ENCODE data around the gene TMEM184A. TPM values are rescaled to one million over a fixed set of nuclear protein-coding genes. Genes with fewer than 3 reads are reported as not detected.
A peak's percentile ranks its signal among the peaks of the same experiment; 100 is the strongest.

Gene TMEM184A
- total and polyA plus RNA-seq, 2 of the 13 experiments (the other 11 are each of a cell fraction or from before 2014, with no cell fraction given), result 9.5 to 20.4 TPM

GRCh38 chr7:1520539-1521234 is 35.3 kb downstream of the TMEM184A start (continued):
- TF ChIP-seq CBX2 (IDR thresholded peaks at IDR 0.05; ENCODE audit: low read depth, low read length) (no peak), CBX2 (CRISPR knock-in tag; IDR thresholded peaks at IDR 0.05; ENCODE audit: low read depth) (peak; percentile 74; the same call in 1 of the 2 replicates), KLF12 (CRISPR knock-in tag; IDR thresholded peaks at IDR 0.05; ENCODE audit: borderline replicate concordance) (no peak), CC2D1A (CRISPR knock-in tag; IDR thresholded peaks at IDR 0.05) (no peak), DNMT3B (CRISPR knock-in tag; conservative IDR thresholded peaks at IDR 0.05) (0 out of 2 replicates have a peak, but pooled peaks have one; percentile 72), NFE2L1 (CRISPR knock-in tag; IDR thresholded peaks at IDR 0.05; ENCODE audit: borderline replicate concordance) (no peak), ZMYM2 (CRISPR knock-in tag; IDR thresholded peaks at IDR 0.05) (peak; percentile 88), ARNT2 (CRISPR knock-in tag; IDR thresholded peaks at IDR 0.05; ENCODE audit: low read depth) (peak; percentile 78; the same call in 1 of the 2 replicates), ZFP1 (CRISPR knock-in tag; IDR thresholded peaks at IDR 0.05) (0 out of 2 replicates have a peak, but pooled peaks have one; percentile 28), KLF13 (CRISPR knock-in tag; IDR thresholded peaks at IDR 0.05) (no peak), ZNF441 (CRISPR knock-in tag; IDR thresholded peaks at IDR 0.05; ENCODE audit: borderline replicate concordance) (no peak), ZNF143 (CRISPR knock-in tag; IDR thresholded peaks at IDR 0.05) (no peak), CBX1 (IDR thresholded peaks at IDR 0.05; ENCODE audit: low read depth) (no peak), NCOR1 (IDR thresholded peaks at IDR 0.05; ENCODE audit: borderline replicate concordance, low read length) (peak; percentile 70; the same call in 1 of the 2 replicates), PTBP1 (IDR thresholded peaks at IDR 0.05; ENCODE audit: low read depth, low read length, poor library complexity, severe bottlenecking) (no peak), ZNF703 (CRISPR knock-in tag; IDR thresholded peaks at IDR 0.05; ENCODE audit: borderline replicate concordance) (no peak), ZNF605 (CRISPR knock-in tag; IDR thresholded peaks at IDR 0.05) (peak; percentile 60; the same call in 1 of the 2 replicates), FOSL2 (CRISPR knock-in tag; IDR thresholded peaks at IDR 0.05) (peak; percentile 98), ATF1 (CRISPR knock-in tag; IDR thresholded peaks at IDR 0.05) (peak; percentile 86), ZKSCAN8 (CRISPR knock-in tag; IDR thresholded peaks at IDR 0.05; ENCODE audit: borderline replicate concordance) (no peak), MBD4 (IDR thresholded peaks at IDR 0.05; ENCODE audit: borderline replicate concordance, low read length) (no peak), HMGXB4 (CRISPR knock-in tag; IDR thresholded peaks at IDR 0.05; ENCODE audit: borderline replicate concordance in 1 of 2, low read depth in 1 of 2) (peak; percentile 32 to 50; a peak in 1 of 4 replicates)
- TF ChIP-seq, protein P1, sequence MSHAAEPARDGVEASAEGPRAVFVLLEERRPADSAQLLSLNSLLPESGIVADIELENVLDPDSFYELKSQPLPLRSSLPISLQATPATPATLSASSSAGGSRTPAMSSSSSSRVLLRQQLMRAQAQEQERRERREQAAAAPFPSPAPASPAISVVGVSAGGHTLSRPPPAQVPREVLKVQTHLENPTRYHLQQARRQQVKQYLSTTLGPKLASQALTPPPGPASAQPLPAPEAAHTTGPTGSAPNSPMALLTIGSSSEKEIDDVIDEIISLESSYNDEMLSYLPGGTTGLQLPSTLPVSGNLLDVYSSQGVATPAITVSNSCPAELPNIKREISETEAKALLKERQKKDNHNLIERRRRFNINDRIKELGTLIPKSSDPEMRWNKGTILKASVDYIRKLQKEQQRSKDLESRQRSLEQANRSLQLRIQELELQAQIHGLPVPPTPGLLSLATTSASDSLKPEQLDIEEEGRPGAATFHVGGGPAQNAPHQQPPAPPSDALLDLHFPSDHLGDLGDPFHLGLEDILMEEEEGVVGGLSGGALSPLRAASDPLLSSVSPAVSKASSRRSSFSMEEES (CRISPR knock-in tag; IDR thresholded peaks at IDR 0.05), result peak; percentile 83
- TF ChIP-seq, protein P2, sequence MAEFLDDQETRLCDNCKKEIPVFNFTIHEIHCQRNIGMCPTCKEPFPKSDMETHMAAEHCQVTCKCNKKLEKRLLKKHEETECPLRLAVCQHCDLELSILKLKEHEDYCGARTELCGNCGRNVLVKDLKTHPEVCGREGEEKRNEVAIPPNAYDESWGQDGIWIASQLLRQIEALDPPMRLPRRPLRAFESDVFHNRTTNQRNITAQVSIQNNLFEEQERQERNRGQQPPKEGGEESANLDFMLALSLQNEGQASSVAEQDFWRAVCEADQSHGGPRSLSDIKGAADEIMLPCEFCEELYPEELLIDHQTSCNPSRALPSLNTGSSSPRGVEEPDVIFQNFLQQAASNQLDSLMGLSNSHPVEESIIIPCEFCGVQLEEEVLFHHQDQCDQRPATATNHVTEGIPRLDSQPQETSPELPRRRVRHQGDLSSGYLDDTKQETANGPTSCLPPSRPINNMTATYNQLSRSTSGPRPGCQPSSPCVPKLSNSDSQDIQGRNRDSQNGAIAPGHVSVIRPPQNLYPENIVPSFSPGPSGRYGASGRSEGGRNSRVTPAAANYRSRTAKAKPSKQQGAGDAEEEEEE (CRISPR knock-in tag; IDR thresholded peaks at IDR 0.05; ENCODE audit: borderline replicate concordance), result no peak
- TF ChIP-seq, protein P3, sequence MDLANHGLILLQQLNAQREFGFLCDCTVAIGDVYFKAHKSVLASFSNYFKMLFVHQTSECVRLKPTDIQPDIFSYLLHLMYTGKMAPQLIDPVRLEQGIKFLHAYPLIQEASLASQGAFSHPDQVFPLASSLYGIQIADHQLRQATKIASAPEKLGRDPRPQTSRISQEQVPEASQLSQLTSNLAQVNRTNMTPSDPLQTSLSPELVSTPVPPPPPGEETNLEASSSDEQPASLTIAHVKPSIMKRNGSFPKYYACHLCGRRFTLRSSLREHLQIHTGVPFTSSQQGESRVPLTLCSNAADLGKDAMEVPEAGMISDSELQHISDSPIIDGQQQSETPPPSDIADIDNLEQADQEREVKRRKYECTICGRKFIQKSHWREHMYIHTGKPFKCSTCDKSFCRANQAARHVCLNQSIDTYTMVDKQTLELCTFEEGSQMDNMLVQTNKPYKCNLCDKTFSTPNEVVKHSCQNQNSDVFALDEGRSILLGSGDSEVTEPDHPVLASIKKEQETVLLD (CRISPR knock-in tag; IDR thresholded peaks at IDR 0.05; ENCODE audit: low read depth), result no peak

Measured in HepG2 (cell line).